Panc1 (cell line): ENCODE data around the gene TMEM52. TPM values are rescaled to one million over a fixed set of nuclear protein-coding genes. Genes with fewer than 3 reads are reported as not detected.

Source experiments
- ATAC-seq: fragments of 200-7000 bp; cut with Tn5 transposase; 2 replicates; pipeline ENCODE4 v1.9.1; 2020; ENCODE audit warnings: mild to moderate bottlenecking, moderate library complexity
- BruUV-seq: library from RNA; stranded (reverse); fragments of 400-500 nt; replicated peaks from 2 replicates; lab custom pipeline; 2021; lab: Mats Ljungman, UMichigan
- CTCF ChIA-PET: fragments of 300-600 bp; sonication (Branson Sonifier 250); formaldehyde crosslinking; loops from one replicate; lab custom pipeline; 2022; ENCODE audit warnings: antibody characterized with exemption; lab: Charles Lee
- POLR2A ChIA-PET: fragments of 300-600 bp; sonication (Branson Sonifier 250); formaldehyde crosslinking; loops from one replicate; lab custom pipeline; 2022; ENCODE audit warnings: antibody characterized with exemption; lab: Charles Lee
- DNase-seq: peaks from one replicate; pipeline ENCODE4 v3.0.0-alpha.2; 2010; ENCODE audit warnings: low read depth, low spot score
- H3K27ac ChIP-seq: 2 replicates; pipeline ENCODE4 v1.5.1; 2011; ENCODE audit warnings: mild to moderate bottlenecking, low read length, inconsistent platforms
- H3K27me3 ChIP-seq: fragments of 200-500 bp; sonication (Bioruptor generic); 2 replicates; pipeline ENCODE4 v1.6.0; 2014; ENCODE audit warnings: low read length, inconsistent platforms; ENCODE audit not compliant: control insufficient read depth, insufficient read depth
- H3K36me3 ChIP-seq: fragments of 200-500 bp; sonication (Bioruptor generic); 2 replicates; pipeline ENCODE4 v1.5.1; 2014; ENCODE audit warnings: inconsistent platforms, mild to moderate bottlenecking, low read length, moderate library complexity; ENCODE audit not compliant: control insufficient read depth, insufficient read depth
- H3K4me1 ChIP-seq: 2 replicates; pipeline ENCODE4 v1.5.1; 2011; ENCODE audit warnings: inconsistent platforms, mild to moderate bottlenecking, low read length, moderate library complexity; ENCODE audit not compliant: control insufficient read depth, insufficient read depth
- H3K4me3 ChIP-seq, 2 experiments: 2 replicates each; pipeline ENCODE4 v1.5.1; 2011 to 2012; ENCODE audit warnings: low read depth in 2 of 2, low read length in 2 of 2, mild to moderate bottlenecking in 2 of 2, inconsistent platforms in 1 of 2, moderate library complexity in 1 of 2
- H3K9me3 ChIP-seq: fragments of 200-500 bp; sonication (Bioruptor generic); 2 replicates; pipeline ENCODE4 v1.5.1; 2014; ENCODE audit warnings: low read depth, mild to moderate bottlenecking, inconsistent platforms, low read length, moderate library complexity; ENCODE audit not compliant: control insufficient read depth, insufficient read depth
- CTCF ChIP-seq: fragments of 450-650 bp; IDR thresholded peaks from 2 replicates; pipeline ENCODE4 v1.5.1; 2017; ENCODE audit warnings: mild to moderate bottlenecking
- POLR2AphosphoS5 ChIP-seq: IDR thresholded peaks from 2 replicates; pipeline ENCODE4 v1.6.1; 2012; ENCODE audit warnings: mild to moderate bottlenecking, low read depth, low read length, moderate library complexity
- REST ChIP-seq, 2 experiments: IDR thresholded peaks; 2 replicates each; pipeline ENCODE4 v1.6.1; 2011 to 2012; ENCODE audit warnings: low read depth in 2 of 2, control low read depth in 1 of 2, low read length in 1 of 2, mild to moderate bottlenecking in 1 of 2, moderate library complexity in 1 of 2; ENCODE audit not compliant: insufficient read depth in 1 of 2
- SIN3A ChIP-seq: IDR thresholded peaks from 2 replicates; pipeline ENCODE4 v1.6.1; 2012; ENCODE audit warnings: low read depth, mild to moderate bottlenecking, low read length, moderate library complexity, borderline replicate concordance; ENCODE audit not compliant: insufficient read depth
- TCF7L2 ChIP-seq: IDR thresholded peaks from 2 replicates; pipeline ENCODE4 v1.6.1; 2011; ENCODE audit warnings: mild to moderate bottlenecking, low read depth, low read length, inconsistent platforms
- in situ Hi-C: cut with HindIII; loops from 2 replicates; pipeline ENCODE4 v1.10.0; 2016; ENCODE audit warnings: low sequenced_read_pairs, low pct_unique_long_range_greater_than_20kb
- intact Hi-C: fragments of 100-400 bp; cut with micrococcal nuclease; formaldehyde crosslinking; loops from one replicate; pipeline ENCODE4 v1.10.0; 2022; ENCODE audit not compliant: unreplicated experiment
- total RNA-seq: library from RNA; stranded (reverse); gene quantifications from one replicate; pipeline ENCODE4 v1.2.1, GENCODE V29; 2021; ENCODE audit not compliant: unreplicated experiment

The TMEM52 gene
- total RNA-seq, 1 experiment from 2014 or later = 2.5 TPM

- no peak for DNase-seq
- Histone ChIP-seq H3K4me1 (peaks cover 12% of the 10 kb centered on the region), H3K4me3 (no peak overlapping the region), H3K36me3 (no peaks in the 10 kb centered on the region), H3K27me3 (no peaks in the 10 kb centered on the region), H3K27ac (no peak overlapping the region), H3K9me3 (no peaks in the 10 kb centered on the region)
- in situ Hi-C loops = no loop called here
- no peak for ATAC-seq
- TF ChIP-seq REST (IDR thresholded peaks at IDR 0.05; ENCODE audit: insufficient read depth in 1 of 2, low read depth in 2 of 2, low read length in 1 of 2) (no peak), SIN3A (no peak), CTCF (no peak), TCF7L2 (no peak), POLR2AphosphoS5 (no peak)
- POLR2A ChIA-PET = no interaction called here
- CTCF ChIA-PET = no interaction called here
- BruUV-seq = TSS peak; percentile 28
- intact Hi-C loops = no loop called here
Observed at GRCh38 chr1:1875932-1876331, 43.1 kb downstream of the TMEM52 start.

- Histone ChIP-seq H3K36me3 (no peaks in the 10 kb centered on the region), H3K4me1 (peaks cover 9% of the 10 kb centered on the region), H3K27ac (no peak overlapping the region), H3K27me3 (no peaks in the 10 kb centered on the region), H3K4me3 (no peak overlapping the region), H3K9me3 (no peaks in the 10 kb centered on the region)
- no peak for TF ChIP-seq SIN3A
- TF ChIP-seq REST (IDR thresholded peaks at IDR 0.05; ENCODE audit: insufficient read depth in 1 of 2, low read depth in 2 of 2, low read length in 1 of 2) = no peak
- no TSS peak for BruUV-seq
- POLR2A ChIA-PET = no interaction called here
- intact Hi-C loops (no loop called here), in situ Hi-C loops (no loop called here)
- CTCF ChIA-PET = no interaction called here
- DNase-seq (no peak), ATAC-seq (no peak)
Observed at GRCh38 chr1:1874901-1875300, 44.2 kb downstream of the TMEM52 start.
